NCI-H345 (cell line): ENCODE measurements around the gene LRRC8E.
"Not testable (repeated sequence)": the region's sequence is repeated elsewhere in the genome, so short reads cannot be mapped to it uniquely, and the experiment has no call there.

Source experiments
- DNase-seq: peaks from one replicate; lab custom pipeline; 2025; lab: John Stamatoyannopoulos, UW

LRRC8E gene

GRCh38 chr19:7855426-7856108 lies 32.7 kb upstream of the LRRC8E start:
- DNase-seq: no peak

DNA sequence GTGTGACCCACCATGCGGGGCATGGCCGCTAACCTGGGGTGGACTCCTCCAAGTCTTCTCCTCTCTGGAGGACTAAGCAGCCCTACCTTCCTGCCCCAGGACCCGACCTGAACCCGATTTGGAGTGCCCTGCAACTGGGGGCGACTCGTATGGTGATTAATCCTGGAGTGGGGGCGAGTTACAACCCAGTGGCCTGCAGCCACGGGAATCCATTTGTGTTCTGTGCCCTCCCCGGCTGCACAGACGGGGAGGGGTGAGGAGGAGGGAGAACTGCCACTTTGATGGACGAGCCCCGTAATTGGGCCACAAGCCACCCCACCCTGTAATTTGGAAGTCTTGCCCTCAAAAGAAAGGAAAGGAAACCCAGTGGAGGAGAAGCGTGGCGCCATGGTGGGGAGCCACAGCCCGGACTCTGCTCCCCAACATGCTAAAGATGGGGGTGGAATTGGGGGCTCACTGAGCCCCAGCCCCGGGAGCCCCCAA lies 32.2 kb upstream of the LRRC8E start:
- DNase-seq: no peak

DNA sequence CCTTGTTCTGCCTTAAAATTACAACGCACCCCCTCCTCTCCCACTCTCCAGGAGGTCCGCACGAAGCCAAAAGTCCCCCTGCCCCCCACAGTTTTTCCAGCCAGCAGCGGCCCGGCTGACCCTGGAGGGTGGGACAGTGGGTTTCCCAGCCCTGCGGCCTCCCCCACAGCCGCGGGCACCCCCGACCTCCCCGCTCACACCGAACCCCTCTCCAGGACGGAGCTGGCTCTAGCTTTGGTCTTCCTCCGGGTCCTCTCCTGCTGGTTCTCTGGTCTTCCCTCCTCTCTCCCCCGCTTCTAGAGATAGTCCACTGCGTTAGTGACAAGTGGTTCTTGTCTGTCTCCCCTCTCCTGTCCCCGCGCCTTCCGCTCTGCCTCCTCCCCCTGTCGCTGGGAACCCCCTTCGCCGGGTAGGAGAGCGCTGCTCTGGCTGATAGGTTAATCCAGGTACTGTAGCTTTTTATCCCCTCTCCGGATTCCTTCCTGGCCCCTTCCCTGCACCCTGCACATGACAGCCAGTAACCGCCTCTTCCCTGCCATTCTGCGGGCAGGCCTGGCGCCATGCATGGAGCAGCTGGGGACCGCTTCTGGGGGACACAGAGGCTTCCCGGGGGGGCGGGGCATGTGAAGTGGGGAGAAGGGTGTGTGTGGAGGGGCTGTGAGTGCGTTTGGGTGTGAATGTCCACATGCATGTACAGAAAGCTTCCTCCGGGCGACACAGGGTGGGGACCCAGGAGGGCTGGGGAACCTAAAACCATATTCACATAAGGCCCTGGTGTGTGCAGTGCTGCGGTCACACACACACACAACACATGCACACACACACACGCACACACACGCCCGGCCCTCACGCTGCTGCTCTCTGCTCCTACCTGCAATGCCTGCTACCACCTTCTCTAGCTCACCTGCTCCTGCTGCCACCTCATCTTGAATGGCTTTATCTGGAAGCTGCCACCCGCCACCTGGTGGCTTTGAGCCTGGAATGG lies 31.3 kb upstream of the LRRC8E start:
- DNase-seq: no peak

DNA sequence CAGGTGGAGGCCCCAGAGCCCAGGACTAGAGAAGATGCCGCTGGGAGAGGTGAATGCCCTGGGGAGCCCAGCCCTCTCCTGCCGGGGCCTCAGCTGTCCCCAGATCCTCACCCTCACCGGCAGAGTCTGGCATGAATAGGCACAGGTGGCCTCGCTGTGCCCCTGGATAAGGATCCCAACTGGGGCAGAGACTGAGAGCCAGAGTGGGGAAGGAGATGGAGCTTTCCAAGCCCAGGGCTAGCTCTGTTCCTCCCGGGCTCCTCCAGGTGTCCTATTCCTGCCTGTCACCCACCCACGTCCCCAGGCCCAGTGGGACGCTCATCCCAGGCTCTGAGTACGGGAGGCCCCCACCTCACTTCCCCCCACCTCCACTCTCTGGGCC lies 30.6 kb upstream of the LRRC8E start:
- no peak for DNase-seq

GRCh38 chr19:7858109-7858770 lies 30.1 kb upstream of the LRRC8E start:
- no peak for DNase-seq

GRCh38 chr19:7859087-7859486 lies 29.2 kb upstream of the LRRC8E start:
- DNase-seq: not testable (repeated sequence)

GRCh38 chr19:7859831-7860713 lies 28.2 kb upstream of the LRRC8E start:
- no peak for DNase-seq

GRCh38 chr19:7860714-7861618 lies 27.3 kb upstream of the LRRC8E start:
- DNase-seq: no peak

GRCh38 chr19:7861619-7862412 lies 26.5 kb upstream of the LRRC8E start:
- no peak for DNase-seq

DNA sequence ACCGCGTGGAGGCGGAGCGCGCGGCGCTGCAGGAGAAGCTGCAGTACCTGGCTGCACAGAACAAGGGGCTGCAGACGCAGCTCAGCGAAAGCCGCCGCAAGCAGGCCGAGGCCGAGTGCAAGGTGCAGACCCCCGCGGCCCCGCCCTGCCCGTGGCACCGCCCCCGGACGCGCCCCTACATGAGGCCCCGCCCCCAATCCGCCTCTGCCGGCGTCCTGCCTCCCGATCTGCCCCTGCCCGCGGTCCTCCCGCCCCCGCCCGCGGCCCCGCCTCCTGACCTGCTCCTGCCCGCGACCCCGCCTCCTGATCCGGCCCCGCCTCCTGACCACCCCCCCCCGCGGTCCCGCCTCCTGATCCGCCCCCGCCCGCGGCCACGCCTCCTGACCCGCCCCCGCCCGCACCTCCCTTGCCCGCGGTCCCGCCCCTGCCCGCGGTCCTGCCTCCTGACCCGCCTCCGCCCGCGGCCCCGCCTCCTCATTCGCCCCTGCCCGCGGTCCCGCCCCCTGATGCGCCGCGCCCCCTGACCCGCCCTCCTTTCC lies 25.8 kb upstream of the LRRC8E start:
- DNase-seq: no peak

DNA sequence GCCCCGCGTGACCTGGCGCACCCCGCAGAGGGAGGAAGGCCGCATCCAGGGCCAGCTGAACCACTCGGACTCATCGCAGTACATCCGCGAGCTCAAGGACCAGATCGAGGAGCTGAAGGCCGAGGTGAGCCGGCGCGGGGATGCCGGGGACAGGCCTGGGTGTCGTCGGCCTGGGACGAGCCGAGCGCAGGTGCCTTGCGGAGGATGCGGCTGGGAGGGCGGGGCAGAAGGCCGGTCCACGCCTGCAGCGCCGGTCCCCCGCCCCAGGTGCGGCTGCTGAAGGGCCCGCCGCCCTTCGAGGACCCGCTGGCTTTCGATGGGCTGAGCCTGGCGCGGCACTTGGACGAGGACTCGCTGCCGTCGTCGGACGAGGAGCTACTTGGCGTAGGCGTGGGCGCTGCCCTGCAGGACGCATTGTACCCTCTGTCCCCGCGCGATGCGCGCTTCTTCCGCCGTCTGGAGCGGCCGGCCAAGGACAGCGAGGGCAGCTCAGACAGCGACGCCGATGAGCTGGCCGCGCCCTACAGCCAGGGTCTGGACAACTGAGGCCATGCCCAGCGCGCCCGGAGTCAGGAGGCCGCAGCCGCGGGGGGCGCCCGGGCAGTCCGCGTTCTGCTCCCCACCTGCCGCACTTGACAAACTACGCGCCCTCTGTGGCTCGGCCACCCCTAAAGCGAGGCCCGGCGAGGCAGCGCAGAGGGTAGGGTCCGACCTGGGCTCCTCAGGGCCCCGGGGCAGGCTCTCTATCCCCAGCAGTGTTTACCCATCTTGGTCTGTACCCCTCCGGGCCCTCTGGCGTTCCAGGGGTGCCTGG lies 24.9 kb upstream of the LRRC8E start:
- no peak for DNase-seq

DNA sequence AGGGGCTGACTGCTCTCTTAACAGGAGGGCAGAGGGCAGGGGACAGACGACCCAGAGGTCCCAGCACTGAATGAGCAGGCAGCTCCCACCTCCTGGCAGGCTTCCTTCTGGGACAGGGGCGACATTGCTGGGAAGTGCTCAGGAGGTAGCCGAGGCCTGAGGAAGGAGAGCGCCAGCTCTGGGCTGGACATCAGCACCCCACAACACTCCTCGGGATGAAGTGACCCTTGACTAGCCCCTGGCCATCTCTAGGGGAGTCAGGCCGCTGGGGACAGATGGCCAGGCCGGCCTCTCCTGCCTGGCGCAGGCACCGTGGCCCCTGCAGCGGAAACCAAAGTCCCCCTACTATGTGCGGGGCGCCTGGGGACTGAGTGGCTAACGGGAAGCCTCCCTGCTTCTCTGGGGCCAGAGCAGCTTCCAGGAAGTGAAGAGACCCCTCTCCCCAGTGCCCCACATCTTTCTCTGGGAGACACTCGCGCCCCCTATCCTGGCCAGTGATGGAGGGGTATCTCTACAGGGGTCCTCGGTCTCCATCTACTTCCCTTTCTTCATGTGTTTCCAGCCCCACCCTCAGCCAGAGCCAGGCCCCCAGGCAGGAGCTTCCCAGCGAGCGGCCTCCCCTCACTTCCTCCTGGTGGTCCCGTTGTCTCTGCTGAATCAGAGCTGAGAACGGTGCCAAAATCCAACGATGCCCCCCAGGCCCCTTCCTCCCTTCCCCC lies 24.2 kb upstream of the LRRC8E start:
- no peak for DNase-seq

DNA sequence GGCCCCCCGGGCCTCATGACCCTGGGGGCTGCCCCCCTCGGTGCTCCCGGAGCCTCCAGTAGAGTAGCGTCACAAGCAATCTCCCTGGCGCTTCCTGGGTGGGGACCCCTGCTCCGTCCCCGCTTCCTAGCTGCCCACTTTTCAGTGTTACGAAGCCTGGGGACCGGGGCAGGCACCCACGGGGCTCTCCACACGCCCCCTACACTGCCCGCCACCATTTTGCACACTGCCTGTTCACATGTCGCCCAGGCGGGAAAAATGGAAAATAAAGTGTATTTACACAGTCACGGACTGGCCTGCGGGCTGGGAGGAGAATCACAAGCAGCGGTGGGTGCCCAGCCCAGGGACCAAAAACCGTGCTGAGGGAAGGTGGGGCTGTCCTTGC lies 23.6 kb upstream of the LRRC8E start:
- no peak for DNase-seq

GRCh38 chr19:7865262-7865911 lies 22.9 kb upstream of the LRRC8E start:
- DNase-seq: no peak

DNA sequence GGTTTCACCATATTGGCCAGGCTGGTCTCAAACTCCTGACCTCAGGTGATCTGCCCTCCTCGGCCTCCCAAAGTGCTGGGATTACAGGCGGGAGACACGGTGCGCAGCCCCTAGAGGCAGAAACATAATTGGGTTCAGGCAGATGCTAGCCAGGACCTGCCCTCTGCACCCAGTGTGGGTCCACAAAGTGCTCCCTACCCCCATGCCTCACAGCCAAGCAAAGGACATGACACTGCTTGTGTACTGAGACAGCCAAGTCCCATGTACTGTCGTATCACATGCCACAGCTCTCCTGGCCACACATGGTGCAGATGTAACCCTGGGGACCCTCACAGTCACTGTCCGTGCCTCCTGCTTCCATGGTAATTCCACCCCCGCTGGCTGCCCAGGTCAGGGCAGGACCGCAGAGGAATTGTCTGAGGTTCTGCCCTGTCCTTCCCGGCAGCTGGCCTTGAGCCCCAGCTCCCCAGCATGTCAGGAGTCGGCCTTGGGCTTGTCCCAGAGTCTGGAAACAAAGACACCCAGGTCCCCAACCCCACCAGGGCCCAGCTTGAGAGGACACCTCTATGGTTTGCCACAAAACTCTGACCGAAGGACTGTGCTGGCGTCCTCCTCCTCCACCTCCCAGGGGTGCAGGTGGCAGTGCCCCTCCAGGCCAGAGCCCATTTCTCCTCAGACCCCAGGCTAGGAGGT lies 21.8 kb upstream of the LRRC8E start:
- no peak for DNase-seq

- no peak for DNase-seq
Observed at GRCh38 chr19:7867092-7867844, 21.0 kb upstream of the LRRC8E start.
